ENCODE results near the gene RLBP1.

The RLBP1 gene

DNA sequence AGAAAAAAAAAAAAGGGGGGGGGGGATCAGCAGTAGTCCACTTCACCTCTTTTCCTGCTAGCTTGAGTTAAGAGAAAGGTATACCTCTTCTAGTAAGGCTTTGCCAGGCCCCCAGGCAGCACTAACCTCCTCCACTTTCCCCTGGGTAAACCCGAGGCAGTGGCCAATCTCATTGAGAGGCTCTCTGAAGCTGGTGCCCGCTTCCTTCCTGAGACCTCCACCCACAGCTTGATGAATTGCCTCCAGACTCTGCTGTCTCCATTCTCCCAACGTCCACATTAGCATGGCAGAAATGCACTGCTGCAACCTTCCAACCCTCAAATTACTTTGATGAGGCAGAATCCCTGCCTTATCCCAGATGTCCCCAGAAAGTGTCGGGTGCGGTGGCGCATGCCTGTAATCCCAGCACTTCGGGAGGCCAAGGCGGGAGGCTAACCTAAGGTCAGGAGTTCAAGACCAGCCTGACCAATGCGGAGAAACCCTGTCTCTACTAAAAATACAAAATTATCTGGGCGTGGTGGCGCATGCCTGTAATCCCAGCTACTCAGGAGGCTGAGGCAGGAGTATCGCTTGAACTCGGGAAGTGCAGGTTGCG is 15.3 kb downstream of the RLBP1 start:
- no peak for DNase-seq

DNA sequence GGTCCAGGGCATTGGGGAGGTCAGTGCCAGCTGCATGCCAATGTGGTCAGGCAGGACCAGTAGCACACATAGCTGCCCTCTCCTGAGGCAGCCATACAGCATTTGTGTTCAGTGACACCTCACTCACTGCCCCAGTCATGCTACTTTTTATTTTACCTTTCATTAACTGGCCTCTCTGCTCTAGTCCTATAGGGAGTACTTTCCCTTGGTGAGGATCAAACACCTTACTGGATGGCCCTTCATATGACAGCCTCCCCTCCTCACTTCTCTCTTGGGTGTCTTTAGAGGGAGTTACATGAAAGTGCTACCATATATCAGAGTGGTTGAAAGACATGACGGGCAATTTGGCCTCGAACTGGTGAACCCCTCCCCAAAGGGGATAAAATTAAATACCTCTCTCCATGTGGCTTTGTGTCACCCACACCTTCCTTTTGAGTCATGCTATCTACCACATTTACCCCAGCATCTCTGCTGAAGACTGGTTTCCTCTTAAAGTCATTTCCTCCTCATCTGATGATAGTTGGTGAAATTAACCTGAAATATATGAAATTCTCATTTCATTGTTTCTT is 17.6 kb downstream of the RLBP1 start:
- no peak for DNase-seq

DNA sequence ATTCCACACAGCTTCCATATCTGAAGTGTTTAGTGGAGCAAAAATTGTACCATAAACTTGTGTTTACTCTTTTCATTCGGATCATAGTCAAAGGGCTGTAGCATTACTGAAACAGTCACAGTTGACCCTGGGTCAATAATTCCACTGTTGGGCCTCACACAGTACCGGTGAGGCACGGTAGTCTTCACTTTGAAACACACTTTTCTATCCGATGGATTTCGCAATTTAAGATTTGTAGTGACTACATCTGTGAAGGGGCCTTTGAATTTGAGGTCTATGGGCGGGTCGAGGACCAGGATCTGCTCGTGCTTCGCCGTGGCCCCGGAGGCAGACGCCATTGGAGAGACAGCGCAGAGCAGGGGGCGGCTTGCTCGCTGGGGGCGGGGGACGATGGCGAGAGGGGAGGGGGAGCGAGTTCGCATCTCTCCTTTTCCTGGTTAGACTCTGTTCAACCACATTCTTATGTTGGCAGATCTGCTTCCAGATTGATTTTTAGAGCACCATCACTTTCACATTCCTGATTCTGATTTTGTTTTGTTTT is 19.8 kb downstream of the RLBP1 start:
- DNase-seq: no peak

DNA sequence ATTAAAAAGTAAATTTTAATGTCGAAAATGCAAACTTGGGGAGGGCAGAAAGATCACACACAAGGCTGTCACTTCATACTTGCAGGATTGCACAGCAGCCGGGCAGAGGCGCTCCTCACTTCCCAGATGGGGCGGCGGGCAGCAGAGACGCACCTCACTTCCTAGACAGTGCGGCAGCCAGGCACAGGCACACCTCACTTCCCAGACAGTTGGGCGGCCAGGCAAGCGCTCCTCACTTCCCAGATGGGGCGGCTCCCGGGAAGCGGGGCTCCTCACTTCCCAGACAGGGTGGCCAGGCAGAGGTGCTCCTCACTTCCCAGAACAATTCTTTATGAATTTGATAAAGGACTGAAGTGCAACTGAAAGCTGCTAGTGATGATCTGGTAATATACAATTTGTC is 21.2 kb downstream of the RLBP1 start:
- no peak for DNase-seq

DNA sequence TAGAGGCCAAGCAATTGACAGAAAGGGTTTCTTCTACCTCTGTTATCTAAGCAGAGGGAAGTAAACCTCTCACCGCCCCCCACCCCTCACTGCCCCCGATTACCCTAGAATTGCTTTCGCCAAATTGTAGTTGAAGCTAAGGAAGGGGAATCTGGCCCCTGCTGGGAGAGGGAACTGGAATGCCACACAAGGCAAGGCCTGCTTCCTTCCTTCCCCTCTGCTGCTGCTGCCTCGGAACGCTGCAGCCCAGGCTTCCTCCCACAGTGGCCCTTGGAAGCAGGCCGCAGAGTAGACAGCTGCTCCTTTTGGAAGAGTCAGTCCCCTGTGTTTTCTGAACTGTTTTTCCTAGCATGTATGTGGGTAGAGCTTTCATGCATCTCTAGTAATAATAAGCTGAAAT is 21.6 kb downstream of the RLBP1 start:
- no peak for DNase-seq

DNA sequence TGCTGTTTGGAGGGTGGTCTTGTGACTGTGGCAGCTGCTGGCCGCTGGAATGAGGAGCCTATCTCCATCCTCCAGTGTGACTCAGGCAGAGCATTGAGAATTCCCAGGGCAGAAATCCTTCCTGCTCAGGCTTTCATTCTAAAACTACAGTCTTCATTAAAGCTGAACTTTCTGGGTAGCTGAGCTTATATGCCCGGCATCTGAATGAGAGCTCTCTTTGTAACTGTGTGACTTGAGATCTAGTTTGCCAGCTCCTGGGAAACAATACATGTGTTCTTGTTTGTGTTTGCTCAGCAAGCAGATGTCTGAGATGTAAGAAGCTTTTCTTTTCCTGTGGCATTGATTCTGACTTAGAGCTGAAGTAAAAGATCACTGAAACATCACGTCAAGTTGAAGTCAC is 22.4 kb downstream of the RLBP1 start:
- DNase-seq: no peak

DNA sequence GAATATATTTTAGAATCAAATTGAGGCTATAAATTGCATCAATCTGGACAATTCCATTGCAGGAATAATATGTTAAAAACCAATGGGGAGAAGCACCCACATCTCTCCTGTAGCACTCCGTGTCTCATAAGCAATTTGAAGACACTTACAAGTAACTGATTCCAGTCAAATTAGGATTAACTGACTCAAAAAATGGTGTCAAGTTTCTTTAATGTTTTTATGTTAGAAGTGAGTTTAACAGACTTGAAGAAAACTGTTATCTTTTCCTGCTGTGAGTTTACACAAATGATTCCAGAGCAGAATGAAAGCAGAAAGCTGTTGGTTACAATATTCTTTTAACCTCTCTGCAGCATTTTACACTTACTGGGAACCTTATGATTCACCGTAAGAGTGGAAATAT is 23.2 kb downstream of the RLBP1 start:
- DNase-seq: no peak

DNA sequence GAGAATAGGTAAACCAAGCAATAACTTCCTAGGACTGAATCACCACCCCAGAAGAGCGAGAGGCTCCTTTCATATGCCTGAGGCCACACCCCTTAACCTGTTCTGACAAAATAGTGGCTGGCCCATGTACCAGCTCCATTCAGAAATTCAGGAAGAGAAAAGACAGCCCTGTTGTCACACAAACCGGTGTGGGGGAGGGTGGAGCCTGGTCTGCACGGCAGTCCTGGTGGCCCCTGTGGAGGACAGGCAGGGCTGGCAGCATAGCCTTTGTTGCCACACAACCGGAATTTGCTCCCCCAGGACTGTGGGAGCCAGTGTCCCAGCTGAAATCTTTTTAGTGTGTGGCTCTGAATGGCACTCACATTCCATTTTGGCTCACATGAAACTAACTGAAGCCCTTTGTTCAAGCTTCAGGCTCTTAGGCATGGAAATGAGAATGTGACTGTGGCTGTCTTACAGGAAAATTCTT is 23.8 kb downstream of the RLBP1 start:
- DNase-seq: no peak

DNA sequence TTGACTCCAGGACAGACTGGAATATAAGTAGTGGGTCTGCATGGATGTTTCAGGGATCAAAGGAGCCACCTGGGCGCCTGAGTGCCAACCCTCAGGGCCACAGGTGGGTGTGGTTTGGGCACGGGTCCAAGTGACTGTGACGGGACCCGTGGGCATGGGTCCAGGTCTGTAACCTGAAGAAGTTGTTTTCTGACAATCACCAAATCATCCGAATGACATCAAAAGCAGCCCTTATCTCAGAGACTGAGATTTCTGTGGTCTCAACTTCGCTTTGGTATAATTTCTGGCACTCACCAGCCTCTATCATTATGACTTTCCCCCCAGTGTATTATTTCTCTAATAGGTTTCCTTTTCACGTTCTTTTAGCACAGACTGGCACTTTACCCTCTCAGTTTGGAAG is 24.4 kb downstream of the RLBP1 start:
- no peak for DNase-seq

DNA sequence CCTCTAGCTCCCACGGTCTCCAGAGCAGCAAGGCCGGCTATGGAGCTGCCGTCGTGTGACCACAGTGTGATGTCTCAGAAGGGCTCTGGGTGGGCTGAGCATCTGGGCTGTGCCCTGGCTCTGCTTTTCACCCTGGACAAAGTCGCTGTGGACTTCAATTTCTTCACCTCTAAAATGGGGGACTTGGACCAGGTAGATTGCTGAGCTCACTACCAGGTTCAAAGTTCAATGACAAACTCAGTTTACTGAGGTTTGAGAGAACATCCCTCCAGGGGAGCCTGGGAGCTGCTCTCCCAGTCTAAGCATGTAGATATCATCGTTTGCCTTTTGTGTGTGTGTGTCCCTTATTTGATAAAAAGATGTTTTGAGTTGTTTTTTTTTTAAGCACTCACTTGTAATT is 25.1 kb downstream of the RLBP1 start:
- DNase-seq: no peak

DNA sequence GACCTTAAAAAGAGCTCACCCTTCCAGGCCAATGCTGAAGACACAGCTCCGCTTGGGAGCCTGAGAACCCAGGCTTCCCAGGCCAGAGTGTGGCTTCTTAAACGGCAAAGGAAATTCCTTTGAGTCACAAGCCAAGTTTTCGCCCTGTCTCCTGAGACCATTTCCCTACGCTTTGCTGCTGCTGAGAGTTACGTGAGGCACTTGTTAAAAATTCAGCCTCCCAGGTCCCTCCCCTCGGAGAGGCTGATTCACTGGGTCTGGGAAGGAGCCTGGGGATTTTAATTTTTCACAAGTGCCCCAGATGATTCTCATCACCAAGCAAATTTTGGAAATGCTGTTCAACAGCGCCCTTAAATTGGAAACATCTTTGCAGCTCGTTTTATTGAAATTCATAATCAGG is 25.5 kb downstream of the RLBP1 start:
- no peak for DNase-seq

DNA sequence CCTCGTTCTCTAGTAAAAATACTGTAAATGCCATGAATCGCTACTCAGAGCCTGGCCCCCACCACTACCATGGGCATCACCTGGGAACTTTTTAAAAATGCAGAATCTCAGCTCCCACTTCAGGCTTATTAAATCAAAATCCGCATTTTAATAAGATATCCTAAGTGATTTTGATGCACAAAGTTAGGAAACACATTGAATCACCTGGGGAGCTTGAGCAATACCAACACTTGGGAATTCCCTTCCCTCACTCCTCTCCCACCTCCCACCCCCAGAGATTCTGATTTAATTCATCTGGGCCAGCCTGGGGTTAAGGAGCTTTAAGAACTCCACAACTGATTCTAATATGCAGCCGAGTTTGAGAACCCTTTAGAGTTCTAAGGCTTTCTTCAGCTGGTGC is 26.8 kb downstream of the RLBP1 start:
- no peak for DNase-seq

DNA sequence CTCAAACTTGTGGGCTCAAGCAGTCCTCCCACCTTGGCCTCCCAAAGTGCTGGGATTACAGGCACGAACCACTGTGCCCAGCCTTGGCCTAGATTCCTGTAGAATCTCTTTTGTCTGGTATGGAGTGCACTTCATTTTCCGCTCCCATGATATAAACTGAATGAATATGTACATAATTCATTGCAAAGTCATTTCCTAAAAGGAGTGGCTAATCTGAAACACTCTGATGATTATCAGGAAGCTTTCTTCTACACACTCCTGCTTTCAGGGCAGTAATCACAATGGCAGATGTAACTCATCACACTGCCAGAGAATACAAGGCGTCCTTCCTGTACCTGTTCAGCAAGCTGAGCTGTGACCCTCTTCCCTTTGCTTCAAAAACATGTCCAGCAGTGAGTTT is 28.6 kb downstream of the RLBP1 start:
- DNase-seq: no peak

DNA sequence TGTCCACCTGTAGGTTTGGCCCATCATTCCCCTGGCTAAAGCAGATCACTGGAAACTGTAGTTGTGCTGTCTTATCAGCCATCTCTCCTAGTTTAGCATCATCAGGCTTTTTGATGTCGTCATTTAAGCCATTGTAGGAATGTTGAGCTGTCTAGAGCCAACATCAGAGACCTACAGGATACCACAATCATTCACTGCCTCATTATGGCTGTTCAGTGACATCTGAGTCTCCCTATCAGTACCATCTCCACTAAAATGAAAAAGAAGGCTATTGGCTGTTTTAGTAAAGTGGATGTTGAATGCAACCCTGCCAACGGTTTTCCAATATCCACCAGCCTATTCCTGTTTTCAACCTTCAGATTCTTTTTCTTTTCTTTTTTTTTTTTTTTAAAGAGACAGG is 29.2 kb downstream of the RLBP1 start:
- no peak for DNase-seq

DNA sequence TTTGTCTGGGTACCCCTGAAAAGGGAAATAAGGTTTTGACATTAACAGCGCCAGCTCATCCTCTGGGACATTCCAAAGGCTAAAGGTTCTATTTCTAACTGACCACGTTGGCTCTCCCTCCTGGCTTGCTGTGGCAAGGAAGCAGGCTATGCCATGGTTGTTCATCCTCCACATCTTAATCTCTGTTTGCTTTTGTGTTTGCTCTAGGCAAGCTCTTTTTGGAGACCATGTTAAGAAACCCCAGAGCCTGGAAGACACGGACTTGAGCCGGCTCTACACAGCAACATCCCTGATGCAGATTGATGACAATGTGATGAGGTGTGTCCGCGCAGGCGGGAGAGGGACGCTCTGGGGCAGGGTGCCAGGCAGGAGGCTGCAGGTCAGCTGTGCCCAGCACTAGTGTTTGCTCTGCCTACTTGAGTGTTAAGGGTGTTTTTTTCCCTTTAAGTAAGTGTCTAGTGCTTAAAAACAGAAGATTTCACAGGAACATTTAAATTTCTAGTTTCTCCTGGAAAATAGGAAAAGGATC is 33.3 kb downstream of the RLBP1 start:
- DNase-seq: no peak

DNA sequence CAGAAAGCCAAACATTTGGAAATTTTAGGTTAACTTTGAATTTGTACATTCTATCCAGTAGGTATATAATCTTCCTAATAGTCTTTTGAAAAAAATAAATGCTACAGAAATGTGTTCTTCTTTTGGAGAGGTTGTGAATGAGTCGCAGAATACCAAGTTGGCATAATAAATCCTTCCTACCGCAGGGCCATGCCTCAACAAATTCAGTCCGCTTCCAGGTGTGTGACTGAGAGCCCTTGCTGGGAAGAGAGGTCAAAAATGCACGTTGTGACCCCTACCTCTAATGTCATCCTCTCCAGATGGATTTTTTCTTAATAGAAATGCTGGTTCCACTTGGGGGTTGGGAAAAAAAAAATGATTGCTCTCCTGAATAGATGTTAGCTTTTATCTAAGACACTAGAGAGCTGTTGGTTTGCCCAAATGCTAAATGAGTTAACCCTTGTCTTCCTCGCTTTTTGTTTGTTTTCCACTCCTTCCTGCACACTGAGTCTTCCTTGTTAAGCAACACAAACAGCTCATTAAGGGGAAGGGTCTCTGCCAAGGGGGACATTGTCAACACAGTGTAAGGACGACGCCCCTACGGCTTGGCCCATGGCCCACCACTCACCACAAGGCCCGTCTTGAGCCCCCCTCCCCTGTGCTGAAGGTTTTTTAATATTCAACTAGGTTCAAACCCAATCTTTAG is 33.9 kb downstream of the RLBP1 start:
- DNase-seq: no peak

DNA sequence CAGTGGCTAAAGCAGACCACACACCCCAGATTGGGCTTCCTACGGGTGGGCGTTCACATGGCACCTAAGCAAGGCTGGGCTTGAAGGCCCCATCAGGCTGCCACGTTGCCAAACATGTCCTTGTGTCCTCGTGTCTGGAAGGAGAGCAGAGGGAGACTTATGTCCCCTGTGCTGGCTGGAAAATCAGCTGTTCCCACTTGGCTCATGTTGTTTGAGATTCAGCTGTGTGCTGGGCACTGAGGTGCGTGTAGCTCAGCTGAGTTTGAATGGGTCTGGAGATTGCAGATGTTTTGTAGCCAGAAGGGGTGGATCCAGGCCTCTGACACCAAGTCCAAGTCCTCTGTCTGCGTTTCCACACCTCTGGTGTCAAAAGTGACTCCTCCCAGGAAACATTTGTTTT is 34.6 kb downstream of the RLBP1 start:
- no peak for DNase-seq

DNA sequence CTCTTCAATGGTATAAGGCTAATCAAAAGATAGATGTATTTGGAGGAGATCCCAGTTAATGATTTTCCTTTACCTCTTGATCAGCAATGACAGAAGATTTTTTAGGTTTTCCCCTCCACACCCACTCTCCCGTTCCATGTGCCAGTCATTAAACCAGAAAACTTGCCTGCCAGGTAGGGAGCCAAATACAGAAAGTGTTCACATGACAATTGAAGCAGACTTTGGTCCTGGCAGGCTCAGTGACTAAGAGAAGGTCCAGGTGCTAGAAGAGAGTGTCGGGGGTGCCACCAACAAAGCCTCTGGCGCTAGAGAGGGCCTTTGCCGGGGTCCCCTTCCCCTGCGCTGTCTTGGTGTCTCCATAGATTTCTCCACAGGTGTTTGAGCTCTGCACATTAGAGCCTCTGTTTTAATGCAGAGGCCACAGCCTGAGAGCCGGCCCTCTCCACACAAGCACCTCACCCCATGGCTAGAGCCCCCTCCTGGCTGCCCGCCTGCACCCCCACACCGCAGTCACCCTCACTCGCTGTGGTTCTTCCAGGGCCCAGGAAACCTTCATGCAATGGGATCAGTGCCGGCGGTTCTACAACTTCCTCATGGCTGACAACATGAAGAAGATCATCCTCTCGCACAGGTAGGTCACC is 36.4 kb downstream of the RLBP1 start:
- DNase-seq: no peak

DNA sequence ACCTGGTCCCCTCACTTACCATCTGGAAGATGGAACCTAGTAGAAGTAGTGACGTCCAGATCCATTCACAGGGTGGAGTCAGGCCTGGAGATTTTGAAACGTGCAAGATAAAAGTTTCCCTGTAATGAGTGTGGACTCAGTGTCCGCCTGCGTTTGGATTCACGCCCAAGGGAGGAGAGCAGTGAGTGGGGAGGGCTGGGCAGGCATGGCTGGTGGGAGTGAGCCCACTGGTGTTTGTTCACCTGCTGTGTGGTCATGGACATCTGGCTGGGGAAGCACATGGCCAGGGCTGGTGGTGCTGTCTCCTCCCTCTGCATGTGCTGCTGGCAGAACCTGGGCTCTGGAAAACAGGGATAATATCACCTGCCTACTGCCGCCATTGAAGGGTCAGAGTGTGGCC is 37.0 kb downstream of the RLBP1 start:
- DNase-seq: no peak

DNA sequence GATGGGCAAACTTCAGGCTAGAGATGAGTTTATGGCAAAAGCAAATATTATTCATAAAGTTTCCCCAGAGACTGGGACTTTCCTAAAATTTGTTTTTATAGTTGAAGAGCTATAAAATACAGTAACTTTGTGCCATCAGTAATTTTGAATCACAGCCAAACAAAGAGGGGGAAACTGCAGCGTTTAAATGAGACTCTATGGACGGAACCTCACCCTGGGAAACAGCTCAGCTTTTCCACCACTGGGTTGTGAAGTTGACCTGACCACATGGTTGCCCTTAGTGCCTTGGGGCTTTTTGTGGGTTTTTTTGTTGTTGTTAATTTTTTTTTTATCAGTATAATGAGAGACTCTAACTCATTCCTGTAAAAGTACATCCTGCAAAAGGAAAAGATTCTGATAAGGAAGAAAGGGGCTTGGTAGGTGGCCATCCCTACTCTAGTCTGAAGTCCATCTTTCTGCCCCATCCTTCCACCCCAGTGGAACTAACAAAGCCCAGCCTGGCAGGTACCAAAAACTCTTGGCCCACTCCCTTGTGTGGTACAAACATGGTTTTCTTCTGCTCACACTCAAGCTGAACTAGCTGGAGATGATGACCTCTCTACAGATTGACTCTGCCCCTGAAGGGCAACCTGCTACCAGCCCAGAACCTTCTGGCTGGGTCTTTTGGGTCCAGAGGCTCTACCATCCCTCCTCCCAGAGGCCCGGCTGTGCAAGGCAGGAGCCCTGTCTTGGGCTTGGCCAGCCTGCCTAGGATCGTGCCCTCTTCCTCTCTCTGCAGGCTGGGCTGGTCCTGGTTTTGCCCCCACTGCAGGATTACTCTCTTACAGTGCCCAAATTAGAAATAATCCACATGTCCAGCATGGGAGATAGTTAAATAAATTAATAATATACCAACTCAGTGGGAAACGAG is 41.2 kb downstream of the RLBP1 start:
- DNase-seq: no peak

DNA sequence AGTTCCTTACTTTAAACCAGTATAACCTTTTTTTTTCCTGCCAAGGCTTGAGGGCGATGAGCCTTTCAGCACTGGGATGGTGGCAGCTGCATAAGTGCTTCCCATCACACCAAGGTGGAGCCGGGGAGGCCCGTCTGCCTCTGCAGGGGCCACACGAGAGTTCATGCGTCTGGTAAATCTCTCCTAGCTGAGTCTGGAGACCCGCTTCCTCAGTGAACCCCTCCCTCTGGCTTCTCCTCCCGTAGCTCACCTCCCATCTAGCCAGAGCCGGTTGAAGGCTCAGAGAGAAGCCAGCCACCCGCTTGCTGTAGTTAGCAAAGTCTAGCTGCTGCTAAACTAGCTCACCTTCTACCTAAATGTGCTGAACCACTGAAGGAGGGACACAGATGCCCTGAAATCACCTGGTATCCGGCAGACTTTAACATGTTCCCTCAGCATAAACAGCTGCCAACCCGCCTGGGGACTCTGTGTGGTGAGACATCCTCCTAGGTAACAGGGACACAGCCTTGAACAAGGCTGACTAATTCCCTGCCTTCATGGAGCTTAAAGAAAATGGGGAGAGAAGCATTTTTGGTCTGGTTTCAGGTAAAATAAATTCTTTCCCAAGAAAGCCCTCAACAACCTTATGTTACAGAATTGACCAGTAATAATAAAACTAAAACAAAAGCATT is 42.9 kb downstream of the RLBP1 start:
- no peak for DNase-seq
